Fibroblast of the aortic adventitia (primary cell): ENCODE data around the gene ATP2B3. TPM values are rescaled to one million over a fixed set of nuclear protein-coding genes. Genes with fewer than 3 reads are reported as not detected.

Experiments
- DNase-seq: peaks from one replicate; pipeline ENCODE4 v3.0.0-alpha.2; 2010; ENCODE audit warnings: low read depth
- H3K4me3 ChIP-seq: 2 replicates; pipeline ENCODE4 v1.5.1; 2011; ENCODE audit warnings: low read depth, mild to moderate bottlenecking, control low read depth, low read length, moderate library complexity
- CTCF ChIP-seq: IDR thresholded peaks from 2 replicates; pipeline ENCODE4 v1.5.1; 2011; ENCODE audit warnings: mild to moderate bottlenecking, low read length, control low read depth, inconsistent platforms; ENCODE audit not compliant: insufficient read depth
- total RNA-seq: library from RNA; depleted of rRNA; stranded (reverse); fragments of >200 nt; gene quantifications from 2 replicates; pipeline ENCODE4 v1.2.3, GENCODE V29; 2012; ENCODE audit warnings: low replicate concordance

Gene ATP2B3
- total RNA-seq, 1 donor = not detected

DNA sequence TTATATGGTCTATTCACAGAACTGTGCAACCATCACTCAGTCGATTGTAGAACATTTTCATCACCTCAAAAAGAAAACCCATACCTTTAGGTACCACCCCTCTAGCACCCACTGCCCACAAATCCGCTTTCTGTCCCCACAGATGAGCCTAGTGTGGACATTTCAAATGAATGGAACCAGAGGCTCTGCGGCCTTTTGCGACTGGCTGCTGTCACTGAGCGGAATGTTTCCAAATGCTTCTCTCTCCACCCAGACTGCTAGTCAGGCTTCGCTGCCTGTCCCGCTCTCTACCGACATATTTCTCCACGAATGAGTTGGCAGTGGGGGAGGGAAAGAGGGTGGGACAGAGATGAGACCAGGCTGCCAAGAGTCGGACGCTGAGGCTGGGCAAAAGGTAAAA is 24.4 kb upstream of the ATP2B3 start:
- DNase-seq = no peak
- no peak for TF ChIP-seq CTCF

GRCh38 chrX:153494061-153494460 is 23.4 kb upstream of the ATP2B3 start:
- DNase-seq = peak; percentile 21
- no peak for TF ChIP-seq CTCF
- H3K4me3 ChIP-seq = peak overlapping the region; percentile 54

More for the DNA sequence above, 24.4 kb upstream of the ATP2B3 start:
- H3K4me3 ChIP-seq = no peak overlapping the region

DNA sequence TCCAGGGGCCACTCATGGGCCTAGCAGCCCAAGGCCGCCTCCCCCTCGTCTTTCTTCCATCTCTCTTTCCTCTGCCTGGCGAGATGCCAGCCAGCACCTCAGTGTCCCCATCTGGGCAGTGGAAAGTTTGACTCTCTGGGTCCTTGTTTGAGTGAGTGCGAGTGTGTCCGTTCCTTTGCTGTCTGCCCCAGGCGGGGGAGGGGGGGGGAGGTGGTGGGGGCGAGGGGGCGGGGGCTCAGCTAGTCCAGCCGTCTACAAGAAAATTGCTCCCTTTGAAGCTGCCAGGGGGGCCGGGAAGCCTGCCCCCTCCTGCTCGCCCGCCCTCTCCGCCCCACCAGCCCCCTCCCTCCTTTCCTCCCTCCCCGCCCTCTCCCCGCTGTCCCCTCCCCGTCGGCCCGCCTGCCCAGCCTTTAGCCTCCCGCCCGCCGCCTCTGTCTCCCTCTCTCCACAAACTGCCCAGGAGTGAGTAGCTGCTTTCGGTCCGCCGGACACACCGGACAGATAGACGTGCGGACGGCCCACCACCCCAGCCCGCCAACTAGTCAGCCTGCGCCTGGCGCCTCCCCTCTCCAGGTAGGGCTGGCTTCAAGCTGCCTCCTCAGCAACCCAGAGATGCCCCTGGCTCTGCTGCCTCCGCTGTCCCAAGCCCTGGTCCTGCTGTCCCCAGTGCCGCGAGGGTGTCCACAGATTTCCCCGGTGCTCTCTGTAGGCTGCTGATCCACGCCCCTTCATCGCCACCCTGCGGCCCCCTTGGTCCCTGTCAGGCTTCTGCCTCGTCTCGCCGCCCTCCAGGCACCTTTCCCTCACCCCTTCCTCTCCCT is 22.7 kb upstream of the ATP2B3 start, which contains the start of gene BGN:
Gene BGN, plus strand, starts transcription at position 440 of the 821 bp plus-strand sequence. CDS start 9,652 bp downstream, outside the sequence.
- DNase-seq = peak; percentile 68
- TF ChIP-seq CTCF = peak; percentile 50
- peak within 1 kb of the TSS; percentile 82 for H3K4me3 ChIP-seq

- peak; percentile 66 for DNase-seq
- H3K4me3 ChIP-seq = peak overlapping the region; percentile 82
- TF ChIP-seq CTCF = no peak
Measured at GRCh38 chrX:153495362-153495751, 22.1 kb upstream of the ATP2B3 start.

DNA sequence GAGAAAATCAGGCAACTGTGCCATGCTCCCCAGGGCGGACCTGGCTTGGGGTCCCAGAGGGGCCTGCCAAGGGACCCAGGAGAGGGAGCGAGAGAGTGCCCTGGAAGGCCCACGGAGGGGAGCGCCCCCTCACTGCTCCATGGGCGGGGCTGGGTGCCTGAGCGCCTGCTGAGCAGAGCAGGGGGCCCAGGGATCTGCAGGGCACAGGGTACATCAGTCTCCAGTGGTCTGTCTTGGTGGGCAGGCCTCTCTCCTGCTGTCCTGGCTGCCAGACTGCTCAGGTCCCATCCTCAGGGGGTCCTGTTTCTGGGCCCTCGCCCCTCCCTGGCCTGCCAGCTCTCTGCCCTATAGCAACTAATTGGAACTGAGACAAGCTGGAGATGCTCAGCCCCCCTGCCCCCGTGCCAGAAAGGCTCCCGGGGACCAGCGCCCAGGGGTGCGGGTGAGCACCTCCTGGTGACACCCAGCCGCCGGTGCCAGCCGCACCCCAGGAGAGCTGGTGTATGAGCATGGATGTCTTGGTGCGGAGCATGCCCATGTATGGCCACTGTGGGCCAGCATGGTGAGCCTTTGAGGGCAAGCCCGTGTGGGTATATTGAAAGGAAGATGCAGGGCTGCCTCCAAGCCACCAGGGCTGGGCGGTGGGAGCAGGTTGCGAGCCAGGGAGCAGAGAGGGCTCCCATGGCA is 21.4 kb upstream of the ATP2B3 start:
- no peak for DNase-seq
- TF ChIP-seq CTCF = no peak
- peak overlapping the region; percentile 82 for H3K4me3 ChIP-seq

DNA sequence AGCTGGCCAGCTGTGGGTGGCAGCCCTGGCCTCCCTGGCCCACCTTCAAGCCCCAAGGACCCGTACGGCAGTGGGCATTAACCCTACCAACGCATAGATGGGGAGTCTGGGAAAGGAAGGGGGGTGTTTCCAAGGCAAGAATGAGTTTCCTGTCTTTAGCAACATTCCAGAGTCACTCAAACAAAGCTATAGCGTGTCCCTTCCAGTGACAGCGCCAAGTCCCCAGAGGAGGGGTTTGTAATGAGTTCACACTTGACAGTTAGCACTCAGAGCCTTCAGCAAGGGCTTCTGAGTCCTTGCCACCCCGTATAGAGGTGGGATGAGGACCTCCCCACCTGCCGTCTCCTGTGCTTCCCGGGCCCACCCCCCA is 20.9 kb upstream of the ATP2B3 start:
- no peak for DNase-seq
- H3K4me3 ChIP-seq = peak overlapping the region; percentile 82
- TF ChIP-seq CTCF = no peak
